AG04449 (cell line): ENCODE results near the gene SHOC2.

Experiments
- CTCF ChIA-PET: fragments of 350-600 bp; formaldehyde crosslinking; extraction: SDS; loops from one replicate; lab custom pipeline; 2021; ENCODE audit warnings: antibody characterized with exemption; lab: Yijun Ruan, JAX
- POLR2A ChIA-PET: fragments of 400-600, 350-600 bp; formaldehyde crosslinking; extraction: SDS; loops from one replicate; lab custom pipeline; 2020; ENCODE audit warnings: antibody characterized with exemption, inconsistent platforms; lab: Yijun Ruan, JAX
- DNase-seq: peaks from one replicate; pipeline ENCODE4 v3.0.0-alpha.2; 2010; ENCODE audit warnings: low read depth, low spot score
- H3K4me3 ChIP-seq: 2 replicates; pipeline ENCODE4 v1.5.1; 2011; ENCODE audit warnings: low read depth, mild to moderate bottlenecking, control low read depth, low read length
- CTCF ChIP-seq: IDR thresholded peaks from one replicate; pipeline ENCODE4 v1.5.1; 2011; ENCODE audit warnings: mild to moderate bottlenecking, moderate library complexity, low read length, control low read depth, inconsistent platforms; ENCODE audit not compliant: insufficient read depth; ENCODE audit errors: missing control alignments

SHOC2 gene

GRCh38 chr10:111030042-111030750, 110.8 kb downstream of the SHOC2 start:
- TF ChIP-seq CTCF: no peak
- no peak overlapping the region for H3K4me3 ChIP-seq
- no peak for DNase-seq
- ChIA-PET CTCF (no interaction called here), POLR2A (no interaction called here)

- ChIA-PET CTCF (no interaction called here), POLR2A (no interaction called here)
- no peak overlapping the region for H3K4me3 ChIP-seq
- no peak for DNase-seq
- TF ChIP-seq CTCF: no peak
Measured at GRCh38 chr10:111034598-111035310, 115.3 kb downstream of the SHOC2 start.

GRCh38 chr10:111035542-111035941, 116.1 kb downstream of the SHOC2 start:
- ChIA-PET POLR2A (no interaction called here), CTCF (no interaction called here)
- TF ChIP-seq CTCF: no peak
- H3K4me3 ChIP-seq: no peak overlapping the region
- no peak for DNase-seq

GRCh38 chr10:111037858-111038257, 118.5 kb downstream of the SHOC2 start:
- POLR2A ChIA-PET: no interaction called here
- TF ChIP-seq CTCF: no peak
- no peak for DNase-seq
- H3K4me3 ChIP-seq: no peak overlapping the region
- CTCF ChIA-PET: interaction anchor here (0.9 kb wide), 1 partner anchor 12 kb away, joined by 3 read pairs; no protein-coding TSS in a partner anchor

GRCh38 chr10:111039522-111039921, 120.1 kb downstream of the SHOC2 start:
- CTCF ChIA-PET: no interaction called here
- no peak for DNase-seq
- no peak overlapping the region for H3K4me3 ChIP-seq
- POLR2A ChIA-PET: no interaction called here
- no peak for TF ChIP-seq CTCF

GRCh38 chr10:111057006-111057405, 137.6 kb downstream of the SHOC2 start:
- no peak for DNase-seq
- TF ChIP-seq CTCF: no peak
- CTCF ChIA-PET: interaction anchor here (1.3 kb wide), 1 partner anchor 19 kb away, joined by 4 read pairs; no protein-coding TSS in a partner anchor
- POLR2A ChIA-PET: no interaction called here
- H3K4me3 ChIP-seq: no peak overlapping the region
